NCI-H69 (cell line): ENCODE results near the gene BMP3.

Experiments used
- DNase-seq: peaks from one replicate; lab custom pipeline; 2025; lab: John Stamatoyannopoulos, UW

BMP3 gene

DNA sequence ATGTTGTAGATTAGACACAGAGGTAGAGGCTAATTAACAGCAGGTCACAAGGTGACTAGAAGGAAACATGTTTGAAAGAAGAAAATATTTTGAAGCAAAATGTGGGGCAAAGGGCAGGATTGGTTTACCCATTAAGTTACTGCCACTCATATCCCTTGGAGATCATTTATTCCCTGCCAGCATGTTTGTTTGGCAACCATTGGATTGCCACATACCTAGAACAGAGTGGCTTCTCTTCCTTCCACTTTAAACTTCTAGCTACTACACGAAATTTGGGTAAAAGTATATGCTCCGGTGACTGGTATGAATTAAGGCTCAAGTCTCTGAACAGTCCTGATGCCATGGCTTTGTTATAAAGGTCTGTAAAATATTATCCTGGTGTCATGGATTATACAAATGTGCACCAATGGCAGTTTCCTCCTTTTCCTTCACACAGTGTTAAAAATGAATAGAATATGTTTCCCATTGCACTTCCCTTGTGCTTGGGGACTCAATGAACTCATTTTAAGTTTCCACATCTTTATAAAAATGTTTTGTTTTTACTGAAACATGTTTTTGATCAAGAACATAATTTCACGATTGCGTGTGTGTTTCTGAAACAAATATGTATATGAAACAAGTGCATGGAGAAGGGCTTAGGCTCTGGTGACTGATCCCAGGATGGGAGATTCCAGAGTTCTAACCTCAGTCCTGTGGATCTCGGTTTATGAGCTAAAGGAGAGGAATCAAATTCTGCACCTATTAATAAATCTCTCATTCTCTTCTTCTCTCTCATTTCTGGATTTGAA is 12.3 kb downstream of the BMP3 start:
- DNase-seq, result no peak

DNA sequence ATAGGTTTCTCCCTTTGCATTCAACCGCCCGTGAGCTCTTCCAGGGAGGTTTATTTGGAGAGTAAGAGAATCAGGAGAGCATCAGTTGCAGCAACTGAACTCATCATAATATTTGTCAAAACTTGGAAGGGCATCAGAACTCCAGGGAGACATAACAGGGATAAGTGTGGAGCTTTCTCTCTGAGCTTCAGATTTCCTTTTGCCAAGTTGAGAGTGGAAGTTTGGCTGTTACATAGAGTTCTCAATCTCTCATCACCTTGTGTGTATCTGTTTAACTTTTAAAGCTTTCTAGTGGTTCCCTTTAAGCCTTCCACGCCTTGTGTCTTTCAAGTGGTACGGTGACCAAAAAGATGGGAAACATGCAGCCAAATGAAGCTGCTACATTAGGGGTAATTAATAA is 18.8 kb downstream of the BMP3 start:
- DNase-seq, result no peak

DNA sequence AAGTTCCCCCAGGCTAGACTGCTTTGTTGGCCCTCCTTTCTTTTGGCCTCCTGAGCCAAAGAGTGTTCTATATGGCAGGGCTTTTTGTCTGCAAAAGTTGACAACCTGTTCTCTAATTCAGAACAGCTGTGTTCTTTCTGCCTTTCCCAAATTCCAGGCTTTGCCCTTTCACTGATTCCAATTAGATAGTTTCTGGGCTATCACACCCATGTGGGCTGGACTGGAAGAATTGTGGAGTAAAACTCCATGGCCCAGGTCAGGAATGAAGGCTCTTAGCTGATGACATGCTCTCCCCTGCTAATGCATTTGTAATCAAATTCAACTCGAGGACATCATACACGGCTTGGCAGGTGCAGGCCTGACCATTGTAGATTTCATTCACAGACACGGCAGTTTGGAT is 19.4 kb downstream of the BMP3 start:
- no peak for DNase-seq

DNA sequence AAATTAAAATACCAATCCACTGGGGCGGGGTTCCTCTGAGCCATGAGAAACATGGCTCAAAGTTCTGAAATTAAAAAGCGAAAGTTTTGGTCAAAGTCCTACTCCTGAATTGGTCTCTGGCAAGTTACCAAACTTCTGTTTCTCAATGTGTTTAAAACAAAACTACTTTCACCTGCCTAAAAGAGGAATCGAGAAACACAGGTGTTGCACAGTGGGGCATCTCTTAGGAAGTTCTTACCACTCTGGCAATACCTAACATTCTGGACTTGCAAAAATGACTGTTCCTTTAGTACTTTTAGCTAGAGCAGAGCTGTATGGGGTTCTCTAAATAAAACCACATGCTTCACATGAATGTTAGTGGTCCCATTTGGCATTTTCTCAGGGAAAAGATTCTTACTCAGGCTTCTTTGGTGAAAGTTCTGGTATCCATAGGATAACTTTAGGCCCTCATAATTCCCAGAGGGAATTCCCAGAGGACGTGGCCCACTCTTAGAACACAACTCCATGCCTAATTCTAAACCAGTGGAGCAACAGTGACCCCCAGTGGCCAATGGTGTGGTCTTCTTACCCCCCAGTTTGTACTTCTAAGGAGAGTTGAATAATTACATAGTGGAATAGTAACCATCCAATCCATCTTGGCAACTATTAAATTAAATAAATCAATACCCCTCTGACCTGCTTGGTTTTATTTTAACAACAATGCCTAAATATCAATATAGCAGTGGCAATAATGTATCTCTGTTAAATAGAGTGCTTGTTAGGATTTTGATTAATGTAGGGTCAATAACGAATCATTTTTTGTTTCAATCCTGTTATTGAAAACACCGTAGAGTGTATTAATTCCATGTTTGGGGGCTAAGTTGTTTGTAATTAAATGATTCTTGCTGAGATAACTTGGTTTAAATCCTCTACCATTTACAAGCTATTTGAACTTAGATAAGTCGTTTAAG is 21.9 kb downstream of the BMP3 start:
- DNase-seq, result peak; percentile 77

DNA sequence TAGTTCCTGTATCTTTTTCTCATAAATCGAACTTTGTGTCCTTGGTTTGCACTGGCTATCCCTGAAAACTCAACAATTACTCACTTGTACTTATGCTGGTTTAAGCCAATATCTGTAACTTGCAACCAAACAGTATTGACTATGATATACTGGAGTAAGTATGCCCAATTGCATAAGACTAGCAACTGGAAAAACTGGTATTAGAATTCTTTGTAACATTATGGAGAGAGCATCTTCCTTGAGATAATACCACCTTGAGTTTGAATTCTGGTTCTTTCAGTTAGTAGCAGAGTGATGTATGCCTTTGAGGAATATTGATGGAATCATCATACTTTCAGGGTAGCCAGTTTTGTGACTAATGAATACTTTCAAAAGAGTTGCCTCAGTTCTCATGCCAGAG is 28.1 kb downstream of the BMP3 start:
- DNase-seq, result no peak

DNA sequence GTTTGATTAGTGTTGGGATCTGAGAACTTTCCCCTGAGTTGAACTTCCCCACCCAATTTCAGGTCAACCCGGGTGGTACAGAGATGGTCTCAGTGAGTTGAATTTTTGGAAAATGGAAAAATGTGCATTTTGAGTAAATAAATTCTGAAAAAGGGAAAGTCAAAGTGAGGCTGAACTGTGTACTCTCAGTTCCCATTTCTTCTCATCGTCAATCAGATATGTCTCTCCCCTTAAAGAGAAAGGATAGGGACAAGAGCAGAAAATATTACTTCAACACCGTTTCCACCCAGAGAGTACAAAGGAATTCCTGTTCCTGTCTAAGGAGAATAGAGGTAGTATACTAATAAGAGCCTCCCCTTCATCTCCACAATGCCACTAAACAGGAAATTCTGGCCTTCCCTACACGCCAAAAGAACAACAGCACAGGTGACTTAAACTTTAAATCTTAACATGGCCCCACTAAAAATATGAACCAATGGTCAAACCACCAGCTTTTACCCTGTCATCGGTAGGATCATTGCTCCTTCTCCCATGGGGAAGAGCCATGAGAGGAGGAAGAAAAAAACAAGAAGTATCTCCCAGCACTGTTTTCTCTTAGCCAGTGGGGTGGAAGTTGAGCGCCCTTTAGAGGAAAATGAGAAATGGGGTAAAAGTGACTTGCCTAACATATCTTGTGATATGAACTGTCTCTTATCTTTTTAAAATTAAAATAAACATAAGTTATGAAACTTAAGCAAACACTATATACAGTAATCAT is 30.3 kb downstream of the BMP3 start:
- no peak for DNase-seq

DNA sequence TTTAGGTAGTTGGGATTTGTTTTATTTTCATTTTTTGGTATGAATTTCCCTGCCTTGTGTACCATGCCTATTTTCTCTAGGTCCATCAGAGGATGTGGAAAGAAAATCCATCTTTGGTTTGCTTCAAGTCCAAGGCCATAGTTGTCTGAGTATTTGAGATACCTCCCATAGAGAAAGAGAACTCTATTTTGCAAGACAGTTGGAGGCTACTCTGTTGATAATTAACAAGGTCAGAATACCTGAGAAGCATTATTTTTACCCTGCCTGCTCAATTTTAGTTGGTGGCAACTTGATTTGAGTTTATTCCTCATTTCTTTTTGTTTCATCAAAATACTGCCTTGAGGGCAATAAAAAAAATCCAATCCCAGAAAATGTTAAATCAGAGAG is 30.8 kb downstream of the BMP3 start:
- no peak for DNase-seq

DNA sequence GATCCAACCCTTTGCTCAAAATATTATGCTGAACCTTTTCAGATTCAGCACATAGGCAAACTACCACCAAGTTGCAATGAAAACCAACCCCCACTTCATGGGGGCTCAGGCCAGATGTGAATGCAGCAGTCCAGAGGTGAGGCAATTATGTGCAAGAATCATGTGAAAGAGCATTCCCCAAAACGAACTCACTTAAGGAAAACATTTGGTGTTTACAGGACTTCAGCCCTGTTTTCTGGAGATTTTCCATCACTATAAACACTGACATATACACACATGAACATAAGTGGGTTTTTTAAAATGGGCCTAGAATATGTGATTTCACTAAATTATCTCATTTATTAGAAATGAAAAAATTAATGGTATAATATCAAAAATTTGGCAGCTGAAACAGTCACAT is 31.5 kb downstream of the BMP3 start:
- DNase-seq, result no peak

DNA sequence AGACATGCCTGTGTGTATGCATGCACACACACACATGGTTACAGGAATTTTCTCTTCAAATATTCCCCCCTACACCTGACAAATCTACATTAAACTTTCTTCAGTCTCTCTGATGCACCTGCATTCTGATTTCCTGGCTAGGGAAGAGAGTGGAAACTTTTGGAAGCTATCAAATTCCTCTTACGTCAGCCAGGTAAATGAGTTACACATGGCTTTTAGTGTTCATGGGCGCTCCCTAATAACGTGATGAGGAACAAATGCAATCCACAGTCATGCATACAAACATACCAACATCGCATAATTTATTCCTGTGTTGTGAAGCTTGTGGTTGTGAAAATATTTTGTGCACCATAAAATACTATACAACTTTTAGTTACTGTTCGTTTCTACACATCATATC is 34.9 kb downstream of the BMP3 start:
- DNase-seq, result no peak

DNA sequence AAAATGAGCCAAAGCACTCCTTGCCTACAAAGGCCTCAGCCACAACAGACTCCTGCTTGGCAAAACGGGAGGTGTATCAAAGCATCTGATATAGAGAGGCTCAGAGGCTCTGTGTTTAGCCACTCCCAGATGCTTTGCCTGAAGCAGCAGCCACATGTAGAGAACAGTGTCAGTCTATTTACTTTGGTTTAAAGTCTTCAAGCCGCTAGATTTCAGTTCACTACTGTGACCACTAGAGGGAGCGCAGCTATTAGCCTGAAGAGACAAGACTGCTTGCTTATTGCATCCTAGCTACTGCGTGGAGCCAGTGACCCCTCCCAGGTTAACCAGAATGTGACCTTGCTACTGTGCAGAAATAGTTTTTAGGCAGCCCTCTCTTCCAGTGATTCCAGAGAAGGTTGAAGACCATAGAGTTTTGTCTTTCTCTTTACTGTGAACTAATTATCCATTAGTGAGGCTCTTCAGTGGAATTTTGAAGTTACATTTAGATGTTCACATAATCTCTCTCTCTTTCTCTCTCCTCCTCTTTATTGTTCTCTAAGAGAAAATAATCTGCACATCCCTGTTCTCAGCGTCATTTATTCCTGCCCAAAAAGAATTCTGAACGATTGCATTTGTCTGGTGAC is 39.3 kb downstream of the BMP3 start:
- DNase-seq, result peak; percentile 86

DNA sequence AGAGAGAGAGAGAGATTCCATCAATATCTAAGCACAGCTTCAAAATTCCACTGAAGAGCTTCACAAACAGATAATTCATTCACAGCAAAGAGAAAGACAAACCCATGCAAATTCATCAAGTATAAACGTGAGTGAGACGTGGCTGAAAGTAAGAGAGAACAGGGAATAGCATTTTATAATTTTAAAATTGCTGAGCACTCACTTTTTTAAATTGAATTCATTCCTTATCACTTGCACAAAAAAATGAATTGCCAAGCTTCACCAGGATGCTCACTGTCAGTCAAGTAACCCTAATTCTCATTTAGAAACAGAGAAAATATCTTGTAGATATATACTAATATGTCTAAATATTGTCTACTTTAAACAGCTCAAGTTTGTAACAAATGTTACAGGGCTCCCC is 40.5 kb downstream of the BMP3 start:
- no peak for DNase-seq

DNA sequence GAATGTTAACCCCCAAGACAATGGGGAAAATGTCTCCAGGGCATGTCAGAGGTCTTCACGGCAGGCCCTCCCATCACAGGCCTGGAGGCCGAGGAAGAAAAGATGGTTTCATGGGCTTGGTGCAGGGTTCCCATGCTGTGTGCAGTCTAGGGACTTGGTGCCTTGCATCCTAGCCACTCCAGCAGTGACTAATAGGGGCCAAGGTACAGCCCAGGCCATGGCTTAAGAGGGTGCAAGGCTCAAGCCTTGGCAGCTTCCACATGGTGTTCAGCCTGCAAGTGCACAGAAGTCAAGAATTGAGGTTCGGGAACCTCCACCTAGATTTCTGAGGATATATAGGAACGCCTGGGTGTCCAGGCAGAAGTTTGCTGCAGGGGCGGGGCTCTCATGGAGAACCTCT is 50.6 kb downstream of the BMP3 start:
- DNase-seq, result no peak

DNA sequence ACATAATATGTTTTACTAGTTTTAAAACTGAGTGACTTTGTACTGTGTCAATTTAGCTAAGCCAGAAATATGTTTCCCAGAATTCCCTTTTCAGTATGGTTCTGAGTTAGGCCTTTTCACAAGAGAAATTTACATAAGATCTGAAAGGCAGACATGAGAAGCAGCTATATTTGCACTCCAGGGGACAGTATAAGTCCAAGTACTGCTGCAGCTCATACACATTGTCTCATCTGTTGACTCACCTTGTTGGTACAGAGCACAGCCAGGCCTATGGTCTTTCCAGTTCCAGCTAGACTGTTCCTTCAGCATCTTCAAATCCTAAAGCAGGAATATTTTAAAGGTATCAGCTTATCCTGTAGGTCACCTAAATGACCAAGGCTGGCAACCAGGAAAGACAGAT is 53.5 kb downstream of the BMP3 start:
- peak; percentile 53 for DNase-seq

DNA sequence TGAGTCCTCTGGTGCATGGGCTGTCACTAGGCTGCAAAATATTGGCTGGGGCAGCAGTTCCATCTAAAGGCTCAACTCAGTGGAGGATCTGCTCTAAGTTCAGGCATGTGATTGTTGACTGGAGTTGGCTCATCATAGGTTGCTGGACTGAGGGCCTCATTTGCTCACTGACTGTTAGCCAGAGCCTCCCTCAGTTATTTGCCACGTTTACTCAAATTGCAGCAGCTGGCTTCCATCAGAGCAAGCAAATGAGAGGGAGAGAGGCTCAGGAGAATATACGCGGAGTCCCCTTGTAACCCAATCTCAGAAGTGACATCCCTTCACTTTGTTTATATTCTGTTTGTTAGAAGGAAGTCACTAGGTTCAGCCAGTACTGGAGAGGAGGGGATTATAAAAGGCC is 54.1 kb downstream of the BMP3 start:
- DNase-seq, result peak; percentile 15

DNA sequence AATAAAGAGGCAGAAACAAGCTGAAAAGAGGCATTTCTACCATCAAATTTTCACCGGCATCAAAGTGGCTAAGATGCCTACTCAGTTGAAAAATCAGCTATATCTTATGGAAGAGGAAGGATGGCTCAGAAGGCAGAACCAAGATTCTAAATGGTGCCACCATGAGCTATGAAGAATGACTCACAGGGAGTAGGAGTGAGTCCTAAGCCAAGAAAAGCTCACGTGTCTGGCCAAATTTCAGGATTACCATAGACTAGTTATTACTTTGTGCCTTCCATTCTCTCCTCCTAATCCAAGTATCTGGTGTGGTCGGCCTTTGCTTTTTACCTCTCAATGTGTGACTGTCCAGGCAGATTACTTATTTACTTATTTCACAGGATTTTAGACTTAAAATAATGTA is 54.8 kb downstream of the BMP3 start:
- no peak for DNase-seq

DNA sequence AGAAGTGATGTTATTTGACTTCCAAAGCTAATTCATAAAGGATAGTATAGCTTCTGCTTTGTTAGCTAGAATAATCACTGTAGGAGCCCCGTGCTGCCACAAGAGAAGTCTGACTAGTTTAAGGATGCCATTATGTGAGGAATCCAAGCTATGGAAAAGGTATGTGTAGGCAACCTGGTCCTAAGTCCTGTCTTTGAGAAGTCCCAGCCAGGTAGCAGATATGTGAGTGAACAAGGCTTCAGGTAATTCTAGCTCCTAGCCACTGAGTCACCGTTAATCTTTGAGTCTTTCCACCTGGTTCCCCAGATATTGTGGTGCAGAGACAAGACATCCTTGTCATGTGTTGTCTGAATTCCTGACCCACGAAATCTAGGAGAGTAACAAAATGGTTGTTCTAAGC is 55.5 kb downstream of the BMP3 start:
- no peak for DNase-seq

DNA sequence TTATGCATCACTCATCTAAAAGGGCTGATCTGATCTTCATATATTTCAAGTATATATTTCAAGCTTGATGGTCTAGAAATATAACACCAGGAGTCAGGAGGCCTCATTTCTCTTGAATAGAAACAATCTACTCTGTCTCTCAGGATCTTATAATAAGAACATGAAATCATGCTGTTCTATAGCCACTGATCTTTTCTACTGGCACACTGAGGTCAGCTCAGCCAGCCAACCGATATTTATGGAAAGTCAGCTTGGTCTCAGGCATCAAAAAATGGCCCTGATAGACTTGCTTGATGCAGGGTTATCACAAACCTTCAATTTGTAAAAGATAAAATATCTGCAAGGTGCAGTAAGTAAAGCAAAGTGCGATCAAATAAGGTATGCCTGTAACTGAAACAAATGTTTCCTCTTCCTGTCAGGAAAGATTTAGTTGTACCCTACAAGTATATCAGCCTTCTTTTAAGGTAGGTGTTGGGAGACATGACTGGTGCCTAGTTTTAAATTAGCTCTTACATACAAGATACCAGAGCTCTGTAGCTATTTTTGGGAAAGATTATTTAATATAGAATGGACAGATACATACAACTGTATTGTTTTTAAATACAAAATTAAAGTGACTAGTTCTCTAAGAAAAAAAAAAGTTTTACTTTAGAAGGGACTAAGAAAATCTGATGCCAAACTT is 63.4 kb downstream of the BMP3 start:
- no peak for DNase-seq

DNA sequence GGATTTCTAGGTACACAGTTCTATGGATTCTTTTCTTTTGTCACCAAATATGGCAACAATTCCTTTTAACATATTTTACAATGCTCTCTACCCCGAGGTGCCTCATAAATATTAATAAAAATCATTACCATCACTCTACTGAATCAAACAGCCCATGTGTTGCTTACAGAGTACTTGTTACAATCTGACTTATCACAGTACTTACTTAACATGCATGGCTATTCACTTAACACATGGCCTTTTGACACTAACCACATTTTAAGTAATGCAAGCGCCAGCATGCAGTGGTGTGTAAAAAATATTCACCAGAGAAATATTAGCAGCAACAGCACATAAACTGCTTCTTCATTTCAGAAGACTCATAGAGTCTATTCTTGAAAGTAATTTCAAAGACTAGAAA is 64.9 kb downstream of the BMP3 start:
- DNase-seq, result no peak

DNA sequence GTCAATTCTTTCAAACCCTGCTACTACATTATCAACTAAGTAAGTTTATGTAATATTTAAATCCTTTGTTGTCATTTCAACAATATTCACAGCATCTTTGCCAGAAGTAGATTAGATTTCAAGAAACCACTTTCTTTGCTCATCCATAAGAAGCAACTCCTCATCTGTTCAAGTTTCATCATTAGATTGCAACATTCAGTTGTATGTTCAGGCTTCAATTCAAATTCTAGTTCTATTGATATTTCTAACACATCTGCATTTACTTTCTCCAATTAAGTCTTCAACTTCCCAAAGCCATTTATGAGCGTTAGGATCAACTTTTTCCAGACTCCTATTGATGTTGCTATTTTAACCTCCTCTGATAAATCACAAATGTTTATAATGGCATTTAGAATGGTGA is 66.1 kb downstream of the BMP3 start:
- no peak for DNase-seq

DNA sequence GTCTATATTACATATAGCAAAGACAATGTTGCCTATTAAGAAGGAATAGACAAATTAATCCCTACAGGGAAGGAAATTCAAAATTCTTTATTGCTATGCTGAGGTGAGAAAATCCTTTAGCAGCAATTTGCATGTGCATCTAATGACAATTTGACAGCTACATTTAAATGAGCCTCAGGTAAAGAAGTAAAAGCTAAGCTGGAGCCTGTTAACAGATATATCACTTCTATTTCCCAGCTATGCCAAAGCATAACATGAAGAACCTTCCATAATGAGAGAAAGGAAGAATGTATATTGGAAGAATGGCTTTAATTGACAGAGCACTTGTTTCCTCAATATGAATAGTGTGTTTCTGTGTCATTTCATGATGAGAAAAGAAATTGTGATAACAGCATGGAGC is 71.6 kb downstream of the BMP3 start:
- no peak for DNase-seq

DNA sequence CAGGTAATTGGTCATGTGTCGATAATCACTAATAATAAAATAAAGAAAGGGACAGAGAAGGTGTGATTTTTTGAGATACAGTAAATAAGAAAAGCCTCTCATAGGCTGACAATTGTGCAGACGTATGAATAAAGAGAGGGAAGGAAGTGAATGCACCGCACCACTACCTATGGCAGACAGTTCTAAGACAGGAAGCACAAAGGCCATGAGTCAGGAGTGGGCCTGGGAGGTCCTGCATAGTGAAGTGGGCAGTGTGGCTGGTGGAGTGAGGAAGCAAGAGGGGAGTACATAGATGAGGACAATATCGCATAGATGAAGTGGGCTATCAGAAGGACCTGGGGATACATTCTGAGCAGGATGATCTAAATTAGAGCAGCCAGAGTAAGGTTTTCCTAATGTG is 75.6 kb downstream of the BMP3 start:
- DNase-seq, result no peak
